Endothelial cell of umbilical vein (primary cell): Measurements from ENCODE around the gene DRD4. TPM values are rescaled to one million over a fixed set of nuclear protein-coding genes. Genes with fewer than 3 reads are reported as not detected.

Source experiments
- BruUV-seq: library from RNA; stranded (reverse); fragments of 400-500 nt; replicated peaks from 2 replicates; lab custom pipeline; 2021; lab: Mats Ljungman, UMichigan
- CTCF ChIA-PET: fragments of 300-600, 350-600 bp; sonication (Branson Sonifier 250); formaldehyde crosslinking; loops from one replicate; lab custom pipeline; 2021; ENCODE audit warnings: antibody characterized with exemption, inconsistent platforms; lab: Charles Lee
- POLR2A ChIA-PET: fragments of 300-600, 350-600 bp; sonication (Branson Sonifier 250); formaldehyde crosslinking; loops from one replicate; lab custom pipeline; 2021; ENCODE audit warnings: antibody characterized with exemption, inconsistent platforms; lab: Charles Lee
- DNase-seq: peaks from one replicate; pipeline ENCODE4 v3.0.0-alpha.2; 2011; ENCODE audit warnings: low read depth, low spot score
- FAIRE-seq: peaks from 2 replicates; lab custom pipeline; 2011; peaks lifted over from hg19 to GRCh38; lab: Jason Lieb, UNC
- H2AFZ ChIP-seq: 2 replicates; pipeline ENCODE4 v1.6.0; 2012; ENCODE audit warnings: low read depth, low read length, control low read depth, inconsistent platforms
- H3K27ac ChIP-seq: 2 replicates; pipeline ENCODE4 v1.5.1; 2011; ENCODE audit warnings: low read depth, mild to moderate bottlenecking, control low read depth, low read length, moderate library complexity; ENCODE audit not compliant: insufficient read depth
- H3K27me3 ChIP-seq, 2 experiments: 2 replicates each; pipeline versions ENCODE4 v1.6.0 to v1.6.1; 2011; ENCODE audit warnings: low read length in 2 of 2, mixed read lengths in 1 of 2; ENCODE audit not compliant: control insufficient read depth in 2 of 2, insufficient read depth in 2 of 2
- H3K36me3 ChIP-seq, 2 experiments: 2 replicates in 1 of 2; 3 replicates in 1 of 2; pipeline ENCODE4 v1.5.1; 2011; ENCODE audit warnings: low read length in 2 of 2, mild to moderate bottlenecking in 1 of 2, moderate library complexity in 1 of 2; ENCODE audit not compliant: control insufficient read depth in 2 of 2, insufficient read depth in 2 of 2; ENCODE audit errors: extremely low read depth in 1 of 2
- H3K4me1 ChIP-seq: 3 replicates; pipeline ENCODE4 v1.5.1; 2011; ENCODE audit warnings: mild to moderate bottlenecking, low read length; ENCODE audit not compliant: control insufficient read depth, insufficient read depth; ENCODE audit errors: extremely low read depth
- H3K4me2 ChIP-seq: 2 replicates; pipeline ENCODE4 v1.6.1; 2011; ENCODE audit warnings: low read length, control low read depth, mixed read lengths; ENCODE audit not compliant: insufficient read depth
- H3K4me3 ChIP-seq, 3 experiments: fragments of 200-600 bp in 1 of 3; sonication (generic), shearing (Covaris generic) in 1 of 3; replicated peaks in 1 of 3; 2 replicates each; pipeline ENCODE4 v1.5.1; 2011 to 2016; ENCODE audit warnings: control low read depth in 3 of 3, low read length in 3 of 3, mild to moderate bottlenecking in 2 of 3, inconsistent platforms in 1 of 3, low read depth in 1 of 3, moderate library complexity in 1 of 3; ENCODE audit not compliant: insufficient read depth in 1 of 3
- H3K79me2 ChIP-seq: 2 replicates; pipeline ENCODE4 v1.6.0; 2012; ENCODE audit warnings: low read length, inconsistent platforms; ENCODE audit not compliant: control insufficient read depth, insufficient read depth
- H3K9ac ChIP-seq: replicated peaks from 2 replicates; pipeline ENCODE3; 2011; ENCODE audit warnings: low read length, control low read depth; ENCODE audit not compliant: insufficient read depth; ENCODE audit errors: extremely low read depth
- H3K9me1 ChIP-seq: replicated peaks from 3 replicates; pipeline ENCODE4 v1.6.0; 2011; ENCODE audit warnings: mild to moderate bottlenecking, low read length; ENCODE audit not compliant: control insufficient read depth, insufficient read depth; ENCODE audit errors: extremely low read depth
- H3K9me3 ChIP-seq: replicated peaks from 2 replicates; pipeline ENCODE4 v1.5.1; 2012; ENCODE audit warnings: low read length, inconsistent platforms; ENCODE audit not compliant: control insufficient read depth, insufficient read depth
- H4K20me1 ChIP-seq: replicated peaks from 2 replicates; pipeline ENCODE3; 2011; ENCODE audit warnings: mild to moderate bottlenecking, low read length; ENCODE audit not compliant: control insufficient read depth, insufficient read depth; ENCODE audit errors: extremely low read depth
- EZH2 ChIP-seq: IDR thresholded peaks from 2 replicates; pipeline ENCODE4 v1.6.1; 2012; ENCODE audit warnings: borderline replicate concordance, low read depth, mild to moderate bottlenecking, moderate library complexity, low read length, inconsistent platforms; ENCODE audit not compliant: severe bottlenecking
- FOS ChIP-seq: IDR thresholded peaks from 2 replicates; pipeline ENCODE4 v1.6.1; 2011; ENCODE audit warnings: mild to moderate bottlenecking, low read length, moderate library complexity, borderline replicate concordance; ENCODE audit not compliant: insufficient read depth
- GATA2 ChIP-seq: IDR thresholded peaks from 2 replicates; pipeline ENCODE4 v1.7.0; 2011; ENCODE audit warnings: low read depth, mild to moderate bottlenecking, moderate library complexity, mixed read lengths, low read length; ENCODE audit not compliant: insufficient read length, insufficient read depth
- JUN ChIP-seq: IDR thresholded peaks from 2 replicates; pipeline ENCODE4 v1.6.1; 2011; ENCODE audit warnings: borderline replicate concordance, low read depth; ENCODE audit not compliant: insufficient read length, insufficient read depth
- MYC ChIP-seq: IDR thresholded peaks from one replicate; pipeline ENCODE4 v1.6.1; 2011; ENCODE audit warnings: mild to moderate bottlenecking, low read depth, low read length
- POLR2A ChIP-seq: IDR thresholded peaks from 2 replicates; pipeline ENCODE4 v1.6.1; 2012; ENCODE audit warnings: low read depth, mild to moderate bottlenecking, control low read depth, low read length
- POLR2AphosphoS5 ChIP-seq: IDR thresholded peaks from 2 replicates; pipeline ENCODE4 v1.6.1; 2012; ENCODE audit warnings: low read depth, mild to moderate bottlenecking, control low read depth, low read length, moderate library complexity; ENCODE audit not compliant: insufficient read depth
- dilution Hi-C: fragments of 300-500 bp; cut with MboI; formaldehyde crosslinking; loops from one replicate; pipeline ENCODE4 v1.15.0; 2019; ENCODE audit warnings: low sequenced_read_pairs; ENCODE audit not compliant: extremely low pct_ligation_motif_present
- intact Hi-C: fragments of 100-400 bp; cut with micrococcal nuclease; formaldehyde crosslinking; loops from one replicate; pipeline ENCODE4 v1.10.0; 2022
- polyA plus RNA-seq, 4 experiments: library from polyadenylated mRNA; depleted of rRNA in 3 of 4; stranded (reverse) in 3 of 4; unstranded in 1 of 4; fragments of >200 nt; gene quantifications; 2 replicates each; pipeline versions ENCODE4 v1.2.1 to v1.2.3, GENCODE V29; 2011 to 2012; ENCODE audit warnings: missing spikeins in 1 of 4
- total RNA-seq: library from RNA; stranded (reverse); gene quantifications from 2 replicates; pipeline ENCODE4 v1.2.3, GENCODE V29; 2021
- TF ChIP-seq, protein P1 (sequence below): IDR thresholded peaks from 2 replicates; pipeline ENCODE4 v1.6.1; 2011; ENCODE audit not compliant: insufficient read depth, insufficient read length
- TF ChIP-seq, protein P2 (sequence below), 2 donors: IDR thresholded peaks; 1 replicate in 1 of 2; 2 replicates in 1 of 2; pipeline ENCODE4 v1.5.1; 2011; ENCODE audit warnings: low read length in 2 of 2, mild to moderate bottlenecking in 2 of 2, moderate library complexity in 2 of 2, control low read depth in 1 of 2, inconsistent platforms in 1 of 2, low read depth in 1 of 2; ENCODE audit not compliant: insufficient read depth in 1 of 2; ENCODE audit errors: extremely low read depth in 1 of 2

DRD4 gene
- total and polyA plus RNA-seq, 2 donors (not counting 3 experiments of a cell fraction or from before 2014, with no cell fraction given): 0.24 TPM; not detected in 1

DNA sequence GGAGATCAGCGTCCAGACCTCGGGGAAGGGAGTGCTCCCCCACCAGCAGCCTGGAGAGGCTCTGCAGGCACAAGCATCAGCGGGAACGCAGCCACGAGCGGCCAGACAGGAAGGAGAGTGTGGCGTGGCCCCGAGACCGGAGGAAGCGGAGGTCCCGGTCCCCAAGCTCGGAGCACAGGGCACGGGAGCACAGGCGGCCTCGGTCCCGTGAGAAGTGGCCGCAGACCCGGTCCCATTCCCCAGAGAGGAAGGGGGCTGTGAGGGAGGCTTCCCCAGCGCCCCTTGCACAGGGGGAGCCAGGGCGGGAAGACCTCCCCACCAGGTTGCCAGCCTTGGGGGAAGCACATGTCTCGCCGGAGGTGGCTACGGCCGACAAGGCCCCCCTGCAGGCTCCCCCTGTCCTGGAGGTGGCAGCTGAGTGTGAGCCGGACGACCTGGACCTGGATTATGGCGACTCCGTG lies 28.2 kb upstream of the DRD4 start:
- Histone ChIP-seq H3K27ac (no peak overlapping the region), H3K4me3 (no peak overlapping the region), H4K20me1 (no peaks in the 10 kb centered on the region), H3K27me3 (no peaks in the 10 kb centered on the region), H3K4me2 (no peak overlapping the region), H3K9me1 (no peaks in the 10 kb centered on the region), H3K9ac (no peak overlapping the region), H3K9me3 (no peaks in the 10 kb centered on the region), H3K36me3 (peaks cover 14 to 77% of the 10 kb centered on the region in 2 experiments), H3K79me2 (no peaks in the 10 kb centered on the region), H2AFZ (no peak overlapping the region), H3K4me1 (no peaks in the 10 kb centered on the region)
- dilution Hi-C loops (no loop called here), intact Hi-C loops (no loop called here)
- ChIA-PET POLR2A (no interaction called here), CTCF (interaction anchor here (0.5 to 1.2 kb wide), 4 partner anchors 19 to 54 kb away, joined by 3 read pairs; partner anchors contain the start of genes DRD4 and PHRF1)
- FAIRE-seq (no peak), DNase-seq (no peak)
- TF ChIP-seq FOS (no peak), POLR2AphosphoS5 (no peak), MYC (no peak), EZH2 (no peak), JUN (no peak), POLR2A (no peak), GATA2 (no peak)
- TF ChIP-seq, protein P1, sequence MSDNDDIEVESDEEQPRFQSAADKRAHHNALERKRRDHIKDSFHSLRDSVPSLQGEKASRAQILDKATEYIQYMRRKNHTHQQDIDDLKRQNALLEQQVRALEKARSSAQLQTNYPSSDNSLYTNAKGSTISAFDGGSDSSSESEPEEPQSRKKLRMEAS: no peak
- TF ChIP-seq, protein P2, sequence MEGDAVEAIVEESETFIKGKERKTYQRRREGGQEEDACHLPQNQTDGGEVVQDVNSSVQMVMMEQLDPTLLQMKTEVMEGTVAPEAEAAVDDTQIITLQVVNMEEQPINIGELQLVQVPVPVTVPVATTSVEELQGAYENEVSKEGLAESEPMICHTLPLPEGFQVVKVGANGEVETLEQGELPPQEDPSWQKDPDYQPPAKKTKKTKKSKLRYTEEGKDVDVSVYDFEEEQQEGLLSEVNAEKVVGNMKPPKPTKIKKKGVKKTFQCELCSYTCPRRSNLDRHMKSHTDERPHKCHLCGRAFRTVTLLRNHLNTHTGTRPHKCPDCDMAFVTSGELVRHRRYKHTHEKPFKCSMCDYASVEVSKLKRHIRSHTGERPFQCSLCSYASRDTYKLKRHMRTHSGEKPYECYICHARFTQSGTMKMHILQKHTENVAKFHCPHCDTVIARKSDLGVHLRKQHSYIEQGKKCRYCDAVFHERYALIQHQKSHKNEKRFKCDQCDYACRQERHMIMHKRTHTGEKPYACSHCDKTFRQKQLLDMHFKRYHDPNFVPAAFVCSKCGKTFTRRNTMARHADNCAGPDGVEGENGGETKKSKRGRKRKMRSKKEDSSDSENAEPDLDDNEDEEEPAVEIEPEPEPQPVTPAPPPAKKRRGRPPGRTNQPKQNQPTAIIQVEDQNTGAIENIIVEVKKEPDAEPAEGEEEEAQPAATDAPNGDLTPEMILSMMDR (IDR thresholded peaks at IDR 0.05; ENCODE audit: extremely low read depth in 1 of 2, insufficient read depth in 1 of 2, low read depth in 1 of 2, low read length in 2 of 2): no peak
- BruUV-seq: no TSS peak
